Panc1 (cell line): ENCODE measurements around the gene ELF5. TPM values are rescaled to one million over a fixed set of nuclear protein-coding genes. Genes with fewer than 3 reads are reported as not detected.

Source experiments
- ATAC-seq: fragments of 200-7000 bp; cut with Tn5 transposase; 2 replicates; pipeline ENCODE4 v1.9.1; 2020; ENCODE audit warnings: mild to moderate bottlenecking, moderate library complexity
- BruUV-seq: library from RNA; stranded (reverse); fragments of 400-500 nt; replicated peaks from 2 replicates; lab custom pipeline; 2021; lab: Mats Ljungman, UMichigan
- CTCF ChIA-PET: fragments of 300-600 bp; sonication (Branson Sonifier 250); formaldehyde crosslinking; loops from one replicate; lab custom pipeline; 2022; ENCODE audit warnings: antibody characterized with exemption; lab: Charles Lee
- POLR2A ChIA-PET: fragments of 300-600 bp; sonication (Branson Sonifier 250); formaldehyde crosslinking; loops from one replicate; lab custom pipeline; 2022; ENCODE audit warnings: antibody characterized with exemption; lab: Charles Lee
- DNase-seq: peaks from one replicate; pipeline ENCODE4 v3.0.0-alpha.2; 2010; ENCODE audit warnings: low read depth, low spot score
- H3K27ac ChIP-seq: 2 replicates; pipeline ENCODE4 v1.5.1; 2011; ENCODE audit warnings: mild to moderate bottlenecking, low read length, inconsistent platforms
- H3K27me3 ChIP-seq: fragments of 200-500 bp; sonication (Bioruptor generic); 2 replicates; pipeline ENCODE4 v1.6.0; 2014; ENCODE audit warnings: low read length, inconsistent platforms; ENCODE audit not compliant: control insufficient read depth, insufficient read depth
- H3K36me3 ChIP-seq: fragments of 200-500 bp; sonication (Bioruptor generic); 2 replicates; pipeline ENCODE4 v1.5.1; 2014; ENCODE audit warnings: inconsistent platforms, mild to moderate bottlenecking, low read length, moderate library complexity; ENCODE audit not compliant: control insufficient read depth, insufficient read depth
- H3K4me1 ChIP-seq: 2 replicates; pipeline ENCODE4 v1.5.1; 2011; ENCODE audit warnings: inconsistent platforms, mild to moderate bottlenecking, low read length, moderate library complexity; ENCODE audit not compliant: control insufficient read depth, insufficient read depth
- H3K4me3 ChIP-seq, 2 experiments: 2 replicates each; pipeline ENCODE4 v1.5.1; 2011 to 2012; ENCODE audit warnings: low read depth in 2 of 2, low read length in 2 of 2, mild to moderate bottlenecking in 2 of 2, inconsistent platforms in 1 of 2, moderate library complexity in 1 of 2
- H3K9me3 ChIP-seq: fragments of 200-500 bp; sonication (Bioruptor generic); 2 replicates; pipeline ENCODE4 v1.5.1; 2014; ENCODE audit warnings: low read depth, mild to moderate bottlenecking, inconsistent platforms, low read length, moderate library complexity; ENCODE audit not compliant: control insufficient read depth, insufficient read depth
- POLR2AphosphoS5 ChIP-seq: IDR thresholded peaks from 2 replicates; pipeline ENCODE4 v1.6.1; 2012; ENCODE audit warnings: mild to moderate bottlenecking, low read depth, low read length, moderate library complexity
- SIN3A ChIP-seq: IDR thresholded peaks from 2 replicates; pipeline ENCODE4 v1.6.1; 2012; ENCODE audit warnings: low read depth, mild to moderate bottlenecking, low read length, moderate library complexity, borderline replicate concordance; ENCODE audit not compliant: insufficient read depth
- TCF7L2 ChIP-seq: IDR thresholded peaks from 2 replicates; pipeline ENCODE4 v1.6.1; 2011; ENCODE audit warnings: mild to moderate bottlenecking, low read depth, low read length, inconsistent platforms
- in situ Hi-C: cut with HindIII; loops from 2 replicates; pipeline ENCODE4 v1.10.0; 2016; ENCODE audit warnings: low sequenced_read_pairs, low pct_unique_long_range_greater_than_20kb
- intact Hi-C: fragments of 100-400 bp; cut with micrococcal nuclease; formaldehyde crosslinking; loops from one replicate; pipeline ENCODE4 v1.10.0; 2022; ENCODE audit not compliant: unreplicated experiment
- total RNA-seq: library from RNA; stranded (reverse); gene quantifications from one replicate; pipeline ENCODE4 v1.2.1, GENCODE V29; 2021; ENCODE audit not compliant: unreplicated experiment
- TF ChIP-seq, protein P1 (sequence below), 2 experiments: IDR thresholded peaks; 2 replicates each; pipeline ENCODE4 v1.6.1; 2011 to 2012; ENCODE audit warnings: low read depth in 2 of 2, control low read depth in 1 of 2, low read length in 1 of 2, mild to moderate bottlenecking in 1 of 2, moderate library complexity in 1 of 2; ENCODE audit not compliant: insufficient read depth in 1 of 2
- TF ChIP-seq, protein P2 (sequence below): fragments of 450-650 bp; IDR thresholded peaks from 2 replicates; pipeline ENCODE4 v1.5.1; 2017; ENCODE audit warnings: mild to moderate bottlenecking

ELF5 gene
- total RNA-seq, 1 experiment from 2014 or later: not detected

DNA sequence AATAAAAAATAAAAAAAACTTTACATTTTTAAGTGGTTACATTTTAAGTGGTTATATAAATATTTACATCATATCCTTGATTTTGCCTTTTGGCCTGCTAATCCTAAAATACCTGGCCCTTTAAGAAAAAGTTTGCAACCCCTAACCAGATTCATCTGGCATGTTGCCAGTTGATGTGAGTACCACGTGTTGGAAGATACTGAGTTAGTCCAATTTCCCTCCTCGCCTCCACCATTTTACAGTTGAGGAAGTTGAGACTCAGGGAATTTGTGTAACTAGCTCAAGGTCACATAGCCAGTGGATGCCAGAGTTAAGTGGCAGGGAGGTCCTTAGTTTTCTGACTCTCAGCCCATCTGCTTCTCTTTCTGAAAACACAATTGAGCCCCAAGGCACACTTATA, 5.1 kb downstream of the ELF5 start:
- ATAC-seq (no peak), DNase-seq (no peak)
- Histone ChIP-seq H3K4me1 (no peaks in the 10 kb centered on the region), H3K27me3 (no peaks in the 10 kb centered on the region), H3K36me3 (no peaks in the 10 kb centered on the region), H3K4me3 (no peak overlapping the region), H3K9me3 (no peaks in the 10 kb centered on the region), H3K27ac (no peak overlapping the region)
- no TSS peak for BruUV-seq
- in situ Hi-C loops (no loop called here), intact Hi-C loops (no loop called here)
- ChIA-PET CTCF (no interaction called here), POLR2A (no interaction called here)
- TF ChIP-seq POLR2AphosphoS5 (no peak), TCF7L2 (no peak), SIN3A (no peak)
- TF ChIP-seq, protein P1, sequence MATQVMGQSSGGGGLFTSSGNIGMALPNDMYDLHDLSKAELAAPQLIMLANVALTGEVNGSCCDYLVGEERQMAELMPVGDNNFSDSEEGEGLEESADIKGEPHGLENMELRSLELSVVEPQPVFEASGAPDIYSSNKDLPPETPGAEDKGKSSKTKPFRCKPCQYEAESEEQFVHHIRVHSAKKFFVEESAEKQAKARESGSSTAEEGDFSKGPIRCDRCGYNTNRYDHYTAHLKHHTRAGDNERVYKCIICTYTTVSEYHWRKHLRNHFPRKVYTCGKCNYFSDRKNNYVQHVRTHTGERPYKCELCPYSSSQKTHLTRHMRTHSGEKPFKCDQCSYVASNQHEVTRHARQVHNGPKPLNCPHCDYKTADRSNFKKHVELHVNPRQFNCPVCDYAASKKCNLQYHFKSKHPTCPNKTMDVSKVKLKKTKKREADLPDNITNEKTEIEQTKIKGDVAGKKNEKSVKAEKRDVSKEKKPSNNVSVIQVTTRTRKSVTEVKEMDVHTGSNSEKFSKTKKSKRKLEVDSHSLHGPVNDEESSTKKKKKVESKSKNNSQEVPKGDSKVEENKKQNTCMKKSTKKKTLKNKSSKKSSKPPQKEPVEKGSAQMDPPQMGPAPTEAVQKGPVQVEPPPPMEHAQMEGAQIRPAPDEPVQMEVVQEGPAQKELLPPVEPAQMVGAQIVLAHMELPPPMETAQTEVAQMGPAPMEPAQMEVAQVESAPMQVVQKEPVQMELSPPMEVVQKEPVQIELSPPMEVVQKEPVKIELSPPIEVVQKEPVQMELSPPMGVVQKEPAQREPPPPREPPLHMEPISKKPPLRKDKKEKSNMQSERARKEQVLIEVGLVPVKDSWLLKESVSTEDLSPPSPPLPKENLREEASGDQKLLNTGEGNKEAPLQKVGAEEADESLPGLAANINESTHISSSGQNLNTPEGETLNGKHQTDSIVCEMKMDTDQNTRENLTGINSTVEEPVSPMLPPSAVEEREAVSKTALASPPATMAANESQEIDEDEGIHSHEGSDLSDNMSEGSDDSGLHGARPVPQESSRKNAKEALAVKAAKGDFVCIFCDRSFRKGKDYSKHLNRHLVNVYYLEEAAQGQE (IDR thresholded peaks at IDR 0.05; ENCODE audit: insufficient read depth in 1 of 2, low read depth in 2 of 2, low read length in 1 of 2): no peak
- TF ChIP-seq, protein P2, sequence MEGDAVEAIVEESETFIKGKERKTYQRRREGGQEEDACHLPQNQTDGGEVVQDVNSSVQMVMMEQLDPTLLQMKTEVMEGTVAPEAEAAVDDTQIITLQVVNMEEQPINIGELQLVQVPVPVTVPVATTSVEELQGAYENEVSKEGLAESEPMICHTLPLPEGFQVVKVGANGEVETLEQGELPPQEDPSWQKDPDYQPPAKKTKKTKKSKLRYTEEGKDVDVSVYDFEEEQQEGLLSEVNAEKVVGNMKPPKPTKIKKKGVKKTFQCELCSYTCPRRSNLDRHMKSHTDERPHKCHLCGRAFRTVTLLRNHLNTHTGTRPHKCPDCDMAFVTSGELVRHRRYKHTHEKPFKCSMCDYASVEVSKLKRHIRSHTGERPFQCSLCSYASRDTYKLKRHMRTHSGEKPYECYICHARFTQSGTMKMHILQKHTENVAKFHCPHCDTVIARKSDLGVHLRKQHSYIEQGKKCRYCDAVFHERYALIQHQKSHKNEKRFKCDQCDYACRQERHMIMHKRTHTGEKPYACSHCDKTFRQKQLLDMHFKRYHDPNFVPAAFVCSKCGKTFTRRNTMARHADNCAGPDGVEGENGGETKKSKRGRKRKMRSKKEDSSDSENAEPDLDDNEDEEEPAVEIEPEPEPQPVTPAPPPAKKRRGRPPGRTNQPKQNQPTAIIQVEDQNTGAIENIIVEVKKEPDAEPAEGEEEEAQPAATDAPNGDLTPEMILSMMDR: no peak

DNA sequence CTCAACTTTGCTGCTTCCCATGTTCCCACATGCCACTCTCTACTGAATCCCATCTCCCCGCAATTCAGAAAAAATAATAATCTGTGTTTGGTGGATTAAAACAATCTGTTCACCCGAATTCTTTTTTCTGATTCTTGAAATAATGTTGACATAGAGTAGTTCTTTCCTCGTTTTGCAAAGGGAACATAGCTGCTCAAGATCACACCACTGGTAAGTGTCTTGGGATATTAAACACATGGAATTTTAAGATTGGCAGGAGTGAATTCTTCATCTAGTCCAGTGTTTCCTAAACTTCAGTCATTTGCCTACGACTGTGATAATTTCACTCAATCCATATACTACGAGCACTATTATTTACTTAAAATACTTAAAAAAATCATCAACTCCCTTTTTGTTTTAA, 6.0 kb downstream of the ELF5 start:
- no peak overlapping the region for H3K27ac ChIP-seq
- no peak for TF ChIP-seq POLR2AphosphoS5
- TF ChIP-seq, protein P1 (IDR thresholded peaks at IDR 0.05; ENCODE audit: insufficient read depth in 1 of 2, low read depth in 2 of 2, low read length in 1 of 2): no peak
- no peak for TF ChIP-seq TCF7L2
- TF ChIP-seq, protein P2: no peak
- no peak for TF ChIP-seq SIN3A
- no peaks in the 10 kb centered on the region for H3K27me3 ChIP-seq
- CTCF ChIA-PET: no interaction called here
- no peaks in the 10 kb centered on the region for H3K4me1 ChIP-seq
- DNase-seq: no peak
- intact Hi-C loops: no loop called here
- POLR2A ChIA-PET: no interaction called here
- in situ Hi-C loops: no loop called here
- no peak for ATAC-seq
- no peaks in the 10 kb centered on the region for H3K36me3 ChIP-seq
- no TSS peak for BruUV-seq
- no peaks in the 10 kb centered on the region for H3K9me3 ChIP-seq
- no peak overlapping the region for H3K4me3 ChIP-seq
